Endothelial cell of umbilical vein (primary cell): Measurements from ENCODE around the gene FTO. TPM values are rescaled to one million over a fixed set of nuclear protein-coding genes. Genes with fewer than 3 reads are reported as not detected.

Experiments used
- BruUV-seq: library from RNA; stranded (reverse); fragments of 400-500 nt; replicated peaks from 2 replicates; lab custom pipeline; 2021; lab: Mats Ljungman, UMichigan
- CTCF ChIA-PET: fragments of 300-600, 350-600 bp; sonication (Branson Sonifier 250); formaldehyde crosslinking; loops from one replicate; lab custom pipeline; 2021; ENCODE audit warnings: antibody characterized with exemption, inconsistent platforms; lab: Charles Lee
- POLR2A ChIA-PET: fragments of 300-600, 350-600 bp; sonication (Branson Sonifier 250); formaldehyde crosslinking; loops from one replicate; lab custom pipeline; 2021; ENCODE audit warnings: antibody characterized with exemption, inconsistent platforms; lab: Charles Lee
- DNase-seq: peaks from one replicate; pipeline ENCODE4 v3.0.0-alpha.2; 2011; ENCODE audit warnings: low read depth, low spot score
- FAIRE-seq: peaks from 2 replicates; lab custom pipeline; 2011; peaks lifted over from hg19 to GRCh38; lab: Jason Lieb, UNC
- H2AFZ ChIP-seq: 2 replicates; pipeline ENCODE4 v1.6.0; 2012; ENCODE audit warnings: low read depth, low read length, control low read depth, inconsistent platforms
- H3K27ac ChIP-seq: 2 replicates; pipeline ENCODE4 v1.5.1; 2011; ENCODE audit warnings: low read depth, mild to moderate bottlenecking, control low read depth, low read length, moderate library complexity; ENCODE audit not compliant: insufficient read depth
- H3K27me3 ChIP-seq, 2 experiments: 2 replicates each; pipeline versions ENCODE4 v1.6.0 to v1.6.1; 2011; ENCODE audit warnings: low read length in 2 of 2, mixed read lengths in 1 of 2; ENCODE audit not compliant: control insufficient read depth in 2 of 2, insufficient read depth in 2 of 2
- H3K36me3 ChIP-seq, 2 experiments: 2 replicates in 1 of 2; 3 replicates in 1 of 2; pipeline ENCODE4 v1.5.1; 2011; ENCODE audit warnings: low read length in 2 of 2, mild to moderate bottlenecking in 1 of 2, moderate library complexity in 1 of 2; ENCODE audit not compliant: control insufficient read depth in 2 of 2, insufficient read depth in 2 of 2; ENCODE audit errors: extremely low read depth in 1 of 2
- H3K4me1 ChIP-seq: 3 replicates; pipeline ENCODE4 v1.5.1; 2011; ENCODE audit warnings: mild to moderate bottlenecking, low read length; ENCODE audit not compliant: control insufficient read depth, insufficient read depth; ENCODE audit errors: extremely low read depth
- H3K4me2 ChIP-seq: 2 replicates; pipeline ENCODE4 v1.6.1; 2011; ENCODE audit warnings: low read length, control low read depth, mixed read lengths; ENCODE audit not compliant: insufficient read depth
- H3K4me3 ChIP-seq, 3 experiments: fragments of 200-600 bp in 1 of 3; sonication (generic), shearing (Covaris generic) in 1 of 3; replicated peaks in 1 of 3; 2 replicates each; pipeline ENCODE4 v1.5.1; 2011 to 2016; ENCODE audit warnings: control low read depth in 3 of 3, low read length in 3 of 3, mild to moderate bottlenecking in 2 of 3, inconsistent platforms in 1 of 3, low read depth in 1 of 3, moderate library complexity in 1 of 3; ENCODE audit not compliant: insufficient read depth in 1 of 3
- H3K79me2 ChIP-seq: 2 replicates; pipeline ENCODE4 v1.6.0; 2012; ENCODE audit warnings: low read length, inconsistent platforms; ENCODE audit not compliant: control insufficient read depth, insufficient read depth
- H3K9ac ChIP-seq: replicated peaks from 2 replicates; pipeline ENCODE3; 2011; ENCODE audit warnings: low read length, control low read depth; ENCODE audit not compliant: insufficient read depth; ENCODE audit errors: extremely low read depth
- H3K9me1 ChIP-seq: replicated peaks from 3 replicates; pipeline ENCODE4 v1.6.0; 2011; ENCODE audit warnings: mild to moderate bottlenecking, low read length; ENCODE audit not compliant: control insufficient read depth, insufficient read depth; ENCODE audit errors: extremely low read depth
- H3K9me3 ChIP-seq: replicated peaks from 2 replicates; pipeline ENCODE4 v1.5.1; 2012; ENCODE audit warnings: low read length, inconsistent platforms; ENCODE audit not compliant: control insufficient read depth, insufficient read depth
- H4K20me1 ChIP-seq: replicated peaks from 2 replicates; pipeline ENCODE3; 2011; ENCODE audit warnings: mild to moderate bottlenecking, low read length; ENCODE audit not compliant: control insufficient read depth, insufficient read depth; ENCODE audit errors: extremely low read depth
- EZH2 ChIP-seq: IDR thresholded peaks from 2 replicates; pipeline ENCODE4 v1.6.1; 2012; ENCODE audit warnings: borderline replicate concordance, low read depth, mild to moderate bottlenecking, moderate library complexity, low read length, inconsistent platforms; ENCODE audit not compliant: severe bottlenecking
- FOS ChIP-seq: IDR thresholded peaks from 2 replicates; pipeline ENCODE4 v1.6.1; 2011; ENCODE audit warnings: mild to moderate bottlenecking, low read length, moderate library complexity, borderline replicate concordance; ENCODE audit not compliant: insufficient read depth
- GATA2 ChIP-seq: IDR thresholded peaks from 2 replicates; pipeline ENCODE4 v1.7.0; 2011; ENCODE audit warnings: low read depth, mild to moderate bottlenecking, moderate library complexity, mixed read lengths, low read length; ENCODE audit not compliant: insufficient read length, insufficient read depth
- JUN ChIP-seq: IDR thresholded peaks from 2 replicates; pipeline ENCODE4 v1.6.1; 2011; ENCODE audit warnings: borderline replicate concordance, low read depth; ENCODE audit not compliant: insufficient read length, insufficient read depth
- MAX ChIP-seq: IDR thresholded peaks from 2 replicates; pipeline ENCODE4 v1.6.1; 2011; ENCODE audit not compliant: insufficient read depth, insufficient read length
- MYC ChIP-seq: IDR thresholded peaks from one replicate; pipeline ENCODE4 v1.6.1; 2011; ENCODE audit warnings: mild to moderate bottlenecking, low read depth, low read length
- POLR2A ChIP-seq: IDR thresholded peaks from 2 replicates; pipeline ENCODE4 v1.6.1; 2012; ENCODE audit warnings: low read depth, mild to moderate bottlenecking, control low read depth, low read length
- POLR2AphosphoS5 ChIP-seq: IDR thresholded peaks from 2 replicates; pipeline ENCODE4 v1.6.1; 2012; ENCODE audit warnings: low read depth, mild to moderate bottlenecking, control low read depth, low read length, moderate library complexity; ENCODE audit not compliant: insufficient read depth
- dilution Hi-C: fragments of 300-500 bp; cut with MboI; formaldehyde crosslinking; loops from one replicate; pipeline ENCODE4 v1.15.0; 2019; ENCODE audit warnings: low sequenced_read_pairs; ENCODE audit not compliant: extremely low pct_ligation_motif_present
- intact Hi-C: fragments of 100-400 bp; cut with micrococcal nuclease; formaldehyde crosslinking; loops from one replicate; pipeline ENCODE4 v1.10.0; 2022
- polyA plus RNA-seq, 4 experiments: library from polyadenylated mRNA; depleted of rRNA in 3 of 4; stranded (reverse) in 3 of 4; unstranded in 1 of 4; fragments of >200 nt; gene quantifications; 2 replicates each; pipeline versions ENCODE4 v1.2.1 to v1.2.3, GENCODE V29; 2011 to 2012; ENCODE audit warnings: missing spikeins in 1 of 4
- total RNA-seq: library from RNA; stranded (reverse); gene quantifications from 2 replicates; pipeline ENCODE4 v1.2.3, GENCODE V29; 2021

Gene FTO
- total and polyA plus RNA-seq, 2 donors (not counting 3 experiments of a cell fraction or from before 2014, with no cell fraction given), result 48.6 to 87.1 TPM

GRCh38 chr16:53752560-53752959 is 48.6 kb downstream of the FTO start:
- DNase-seq (no peak), FAIRE-seq (no peak)
- no TSS peak for BruUV-seq
- Histone ChIP-seq H3K36me3 (no peaks in the 10 kb centered on the region), H3K4me2 (no peak overlapping the region), H3K9me1 (no peaks in the 10 kb centered on the region), H3K27ac (no peak overlapping the region), H2AFZ (no peak overlapping the region), H4K20me1 (no peaks in the 10 kb centered on the region), H3K27me3 (no peaks in the 10 kb centered on the region), H3K79me2 (peaks cover 3% of the 10 kb centered on the region), H3K4me3 (no peak overlapping the region), H3K9ac (no peak overlapping the region), H3K9me3 (no peaks in the 10 kb centered on the region), H3K4me1 (no peaks in the 10 kb centered on the region)
- intact Hi-C loops (no loop called here), dilution Hi-C loops (no loop called here)
- CTCF ChIA-PET, result interaction anchor here (9.8 kb wide), 1 partner anchor 9 kb away, joined by 57 read pairs; no protein-coding TSS in a partner anchor
- TF ChIP-seq POLR2A (no peak), MAX (no peak), EZH2 (no peak), FOS (no peak), POLR2AphosphoS5 (no peak)
- POLR2A ChIA-PET, result no interaction called here

GRCh38 chr16:53753431-53753830 is 49.5 kb downstream of the FTO start:
- ChIA-PET POLR2A (no interaction called here), CTCF (interaction anchor here (1.0 to 9.8 kb wide), 3 partner anchors 10 to 204 kb away, joined by 3 to 57 read pairs (median 6); no protein-coding TSS in a partner anchor)
- no peaks in the 10 kb centered on the region for H3K9me3 ChIP-seq
- TF ChIP-seq POLR2A (no peak), MYC (no peak), JUN (no peak), EZH2 (no peak), POLR2AphosphoS5 (no peak), GATA2 (no peak), MAX (no peak), FOS (no peak)
- H3K4me3 ChIP-seq, result no peak overlapping the region
- H3K36me3 ChIP-seq, result no peaks in the 10 kb centered on the region
- H3K79me2 ChIP-seq, result no peaks in the 10 kb centered on the region
- no peaks in the 10 kb centered on the region for H3K4me1 ChIP-seq
- intact Hi-C loops, result no loop called here
- no peak overlapping the region for H3K9ac ChIP-seq
- H3K9me1 ChIP-seq, result no peaks in the 10 kb centered on the region
- no peak overlapping the region for H3K4me2 ChIP-seq
- BruUV-seq, result no TSS peak
- dilution Hi-C loops, result no loop called here
- H2AFZ ChIP-seq, result no peak overlapping the region
- no peaks in the 10 kb centered on the region for H4K20me1 ChIP-seq
- no peaks in the 10 kb centered on the region for H3K27me3 ChIP-seq
- FAIRE-seq, result no peak
- no peak overlapping the region for H3K27ac ChIP-seq
- DNase-seq, result no peak
